ENCODE data around the gene ZBTB46. TPM values are rescaled to one million over a fixed set of nuclear protein-coding genes. Genes with fewer than 3 reads are reported as not detected.

The ZBTB46 gene
- total RNA-seq, 1 experiment from 2014 or later: 27.1 TPM

GRCh38 chr20:63712191-63712590 is 118.9 kb downstream of the ZBTB46 start:
- Histone ChIP-seq H2AK5ac (ENCODE audit: insufficient read length, low read length) (no peak overlapping the region), H2AFZ (ENCODE audit: low read length) (no peak overlapping the region), H3K18ac (ENCODE audit: insufficient read length, low read depth, low read length) (no peak overlapping the region), H3K27me3 (ENCODE audit: insufficient read depth, low read length) (no peaks in the 10 kb centered on the region), H4K91ac (ENCODE audit: insufficient read length, low read depth, low read length) (no peak overlapping the region), H3K4me2 (ENCODE audit: insufficient read depth, insufficient read length, low read length) (no peak overlapping the region), H2BK15ac (ENCODE audit: low read depth, low read length) (no peak overlapping the region), H4K20me1 (ENCODE audit: control insufficient read depth, insufficient read depth, insufficient read length) (no peaks in the 10 kb centered on the region), H3K4ac (ENCODE audit: low read depth, low read length) (no peak overlapping the region), H3K27ac (ENCODE audit: insufficient read length, low read depth, low read length) (no peak overlapping the region), H3K23me2 (ENCODE audit: insufficient read length, low read depth, low read length, poor library complexity, severe bottlenecking) (peaks cover 7% of the 10 kb centered on the region), H3K9me3 (ENCODE audit: control insufficient read depth, low read depth, low read length) (no peaks in the 10 kb centered on the region), H3K56ac (ENCODE audit: insufficient read length, low read depth, low read length) (no peak overlapping the region), H3K79me1 (ENCODE audit: insufficient read depth, low read depth, low read length, poor library complexity, severe bottlenecking) (peaks cover 3% of the 10 kb centered on the region), H3K79me2 (ENCODE audit: insufficient read depth, low read length) (peaks cover 9% of the 10 kb centered on the region; the same call in 1 of the 2 replicates), H3T11ph (ENCODE audit: low read length) (no peak overlapping the region), H3K9ac (ENCODE audit: extremely low read depth, insufficient read length, low read length) (no peak overlapping the region), H3K23ac (ENCODE audit: insufficient read length, low read depth, low read length) (no peak overlapping the region), H2BK20ac (ENCODE audit: low read depth, low read length, poor library complexity, severe bottlenecking) (no peak overlapping the region), H4K5ac (ENCODE audit: insufficient read length, low read depth, low read length) (no peak overlapping the region), H3K4me1 (ENCODE audit: insufficient read depth, low read length) (no peaks in the 10 kb centered on the region), H2BK5ac (ENCODE audit: insufficient read length, low read length) (no peak overlapping the region), H3K14ac (ENCODE audit: insufficient read depth, low read length) (no peak overlapping the region), H2BK120ac (ENCODE audit: low read depth, low read length, poor library complexity, severe bottlenecking) (no peak overlapping the region), H2BK12ac (ENCODE audit: insufficient read length, low read depth, low read length) (no peak overlapping the region), H4K8ac (replicated peaks; ENCODE audit: insufficient read length, low read depth, low read length) (no peak overlapping the region)
- no CpG with 5 or more reads among the region's 1 CpG for WGBS (ENCODE audit: extremely low coverage, insufficient read length, low lambda C conversion rate)
- no peak for TF ChIP-seq CTCF (conservative IDR thresholded peaks at IDR 0.05)
- Mint-ChIP-seq H3K4me3 (no peak overlapping the region), H3K27ac (no peak overlapping the region), H3K9me3 (peaks cover 0 to 3% of the 10 kb centered on the region in 2 experiments; a peak in 1 of 5 replicates), H3K36me3 (ENCODE audit: insufficient read depth in 1 of 3, low read depth in 3 of 3) (peaks cover 46 to 60% (median 55%) of the 10 kb centered on the region in 3 experiments), H3K4me1 (peaks cover 4 to 8% of the 10 kb centered on the region in 2 experiments), H3K27me3 (ENCODE audit: low read depth) (no peaks in the 10 kb centered on the region)
- DNase-seq: no peak
